Measurements from ENCODE around the gene PPP1R12C. TPM values are rescaled to one million over a fixed set of nuclear protein-coding genes. Genes with fewer than 3 reads are reported as not detected.
"Not testable (repeated sequence)": the region's sequence is repeated elsewhere in the genome, so short reads cannot be mapped to it uniquely, and the experiment has no call there.

Gene PPP1R12C
- total RNA-seq, 2 experiments from 2014 or later, result 55.4 to 55.8 TPM

DNA sequence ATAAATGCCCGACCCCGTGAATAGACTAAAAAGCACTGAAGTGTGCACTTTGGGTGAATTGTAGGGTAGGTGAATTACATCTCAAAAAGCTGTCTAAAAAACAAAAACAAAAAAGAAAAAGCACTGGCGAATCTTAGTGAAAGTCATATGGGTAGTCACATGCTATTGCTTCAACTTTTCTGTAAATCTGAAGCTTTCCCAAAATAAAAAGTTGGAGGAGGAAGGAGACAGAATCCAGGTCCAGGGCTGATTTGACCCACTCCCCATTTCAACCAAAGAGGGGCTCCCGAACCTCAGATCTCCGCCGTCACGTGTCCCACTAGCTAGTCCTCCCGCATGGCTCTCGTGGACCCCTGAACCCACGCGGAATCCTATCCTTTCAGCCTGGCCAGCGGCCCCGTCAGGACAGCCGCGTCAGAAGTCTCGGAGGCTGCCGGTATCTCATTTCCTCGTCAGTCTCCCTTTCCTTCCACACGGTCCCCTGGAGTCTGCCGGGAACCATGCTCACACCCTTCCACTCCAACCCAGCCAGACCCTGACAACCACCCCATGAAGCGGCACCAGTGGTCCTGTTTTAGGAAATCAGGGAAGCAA lies 6.1 kb downstream of the PPP1R12C start:
- ChIA-PET CTCF (interaction anchor here (1.8 kb wide), 1 partner anchor 22 kb away, joined by 4 read pairs; no protein-coding TSS in a partner anchor), POLR2A (no interaction called here)
- Mint-ChIP-seq H3K9me3 (no peaks in the 10 kb centered on the region), H3K27ac (no peak overlapping the region), H3K36me3 (ENCODE audit: low read depth) (peaks cover 20% of the 10 kb centered on the region), H3K4me1 (ENCODE audit: low read depth) (peaks cover 17% of the 10 kb centered on the region), H3K27me3 (no peaks in the 10 kb centered on the region), H3K4me3 (no peak overlapping the region)
- no peak for TF ChIP-seq CTCF (IDR thresholded peaks at IDR 0.05)
- no peak for ATAC-seq
- DNase-seq, result no peak
- intact Hi-C loops (cut with micrococcal nuclease), result no loop called here

GRCh38 chr19:55109527-55110291 lies 7.7 kb downstream of the PPP1R12C start:
- Mint-ChIP-seq H3K36me3 (ENCODE audit: low read depth) (peaks cover 19% of the 10 kb centered on the region), H3K9me3 (no peaks in the 10 kb centered on the region), H3K27ac (no peak overlapping the region), H3K4me3 (no peak overlapping the region), H3K4me1 (ENCODE audit: low read depth) (peaks cover 4% of the 10 kb centered on the region), H3K27me3 (no peaks in the 10 kb centered on the region)
- no peak for TF ChIP-seq CTCF (IDR thresholded peaks at IDR 0.05)
- ATAC-seq, result no peak
- no peak for DNase-seq
- ChIA-PET CTCF (no interaction called here), POLR2A (no interaction called here)
- intact Hi-C loops (cut with micrococcal nuclease), result no loop called here

DNA sequence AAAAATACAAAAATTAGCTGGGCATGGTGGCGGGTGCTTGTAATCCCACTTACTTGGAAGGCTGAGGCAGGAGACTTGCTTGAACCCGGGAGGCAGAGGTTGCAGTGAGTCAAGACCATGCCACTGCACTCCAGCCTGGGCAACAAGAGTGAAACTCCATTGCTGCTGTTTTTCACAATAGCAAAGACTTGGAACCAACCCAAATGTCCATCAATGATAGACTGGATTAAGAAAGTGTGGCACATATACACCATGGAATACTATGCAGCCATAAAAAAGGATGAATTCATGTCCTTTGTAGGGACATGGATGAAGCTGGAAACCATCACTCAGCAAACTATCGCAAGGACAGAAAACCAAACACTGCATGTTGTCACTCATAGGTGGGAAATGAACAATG lies 10.2 kb downstream of the PPP1R12C start:
- H3K4me1 Mint-ChIP-seq (ENCODE audit: low read depth); H3K9me3 Mint-ChIP-seq; CTCF ChIA-PET: not testable (repeated sequence)

DNA sequence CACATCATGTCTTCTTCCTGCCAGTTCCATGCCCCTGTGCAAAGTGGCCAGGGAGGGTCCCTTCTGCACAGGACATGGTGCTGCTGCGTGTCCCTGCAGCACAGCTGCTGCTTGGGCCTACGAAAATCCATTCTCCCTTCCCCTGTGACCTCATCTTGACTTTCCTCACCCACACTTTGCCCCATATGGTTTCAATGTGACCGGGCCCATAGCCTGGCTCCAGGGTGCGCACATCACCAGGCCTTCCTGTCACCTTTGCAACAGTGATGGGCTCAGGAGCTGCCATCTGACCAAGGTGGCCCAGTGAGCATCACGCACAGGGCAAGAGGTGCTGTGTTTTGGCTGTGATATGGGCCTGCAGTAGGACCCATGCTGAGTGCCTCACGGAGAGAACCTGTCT lies 10.8 kb downstream of the PPP1R12C start:
- Mint-ChIP-seq H3K27ac (no peak overlapping the region), H3K36me3 (ENCODE audit: low read depth) (peaks cover 35% of the 10 kb centered on the region), H3K9me3 (peaks cover 1% of the 10 kb centered on the region), H3K4me3 (no peak overlapping the region), H3K27me3 (no peaks in the 10 kb centered on the region), H3K4me1 (ENCODE audit: low read depth) (no peaks in the 10 kb centered on the region)
- TF ChIP-seq CTCF (IDR thresholded peaks at IDR 0.05), result no peak
- intact Hi-C loops (cut with micrococcal nuclease), result no loop called here
- no peak for DNase-seq
- no peak for ATAC-seq
- CTCF ChIA-PET, result interaction anchor here (1.8 kb wide), 1 partner anchor 18 kb away, joined by 9 read pairs; no protein-coding TSS in a partner anchor
- POLR2A ChIA-PET, result no interaction called here

More for the DNA sequence above, 10.2 kb downstream of the PPP1R12C start:
- intact Hi-C loops (cut with micrococcal nuclease); H3K4me3 Mint-ChIP-seq; DNase-seq; ATAC-seq; POLR2A ChIA-PET; H3K27ac Mint-ChIP-seq; H3K27me3 Mint-ChIP-seq: not testable (repeated sequence)
- H3K36me3 Mint-ChIP-seq (ENCODE audit: low read depth), result peaks cover 30% of the 10 kb centered on the region

- Mint-ChIP-seq H3K36me3 (ENCODE audit: low read depth) (peaks cover 36% of the 10 kb centered on the region), H3K27ac (no peak overlapping the region), H3K27me3 (no peaks in the 10 kb centered on the region), H3K4me3 (no peak overlapping the region), H3K4me1 (ENCODE audit: low read depth) (no peaks in the 10 kb centered on the region), H3K9me3 (peaks cover 1% of the 10 kb centered on the region)
- ATAC-seq, result no peak
- no peak for TF ChIP-seq CTCF (IDR thresholded peaks at IDR 0.05)
- DNase-seq, result no peak
- intact Hi-C loops (cut with micrococcal nuclease), result no loop called here
- POLR2A ChIA-PET, result no interaction called here
- CTCF ChIA-PET, result interaction anchor here (1.8 kb wide), 1 partner anchor 17 kb away, joined by 9 read pairs; no protein-coding TSS in a partner anchor
Measured at GRCh38 chr19:55105237-55105636, 12.2 kb downstream of the PPP1R12C start.
